HCT116 (cell line): ENCODE data around the gene ZFP2. TPM values are rescaled to one million over a fixed set of nuclear protein-coding genes. Genes with fewer than 3 reads are reported as not detected.

Experiments
- ATAC-seq: fragments of 200-7000 bp; cut with Tn5 transposase; 2 replicates; pipeline ENCODE4 v1.9.1; 2020; ENCODE audit warnings: mild to moderate bottlenecking, moderate library complexity
- BruUV-seq: library from RNA; stranded (reverse); fragments of 400-500 nt; replicated peaks from 2 replicates; lab custom pipeline; 2021; lab: Mats Ljungman, UMichigan
- CTCF ChIA-PET: fragments of 300-600 bp; sonication (Branson Sonifier 250); formaldehyde crosslinking; loops from one replicate; lab custom pipeline; 2021; ENCODE audit warnings: antibody characterized with exemption; lab: Charles Lee
- POLR2A ChIA-PET: fragments of 300-600, 350-600 bp; sonication (Branson Sonifier 250); formaldehyde crosslinking; loops from one replicate; lab custom pipeline; 2021; ENCODE audit warnings: antibody characterized with exemption; lab: Charles Lee
- RAD21 ChIA-PET, 2 experiments: fragments of 300-600 bp; sonication (Branson Sonifier 250); formaldehyde crosslinking; loops; one replicate each; lab custom pipeline; 2023; ENCODE audit warnings: low total read pairs in 2 of 2; ENCODE audit not compliant: uncharacterized antibody in 2 of 2, unreplicated experiment in 2 of 2, low non-redundant PET in 1 of 2; lab: Charles Lee
- DNase-seq: peaks from one replicate; pipeline ENCODE4 v3.0.0-alpha.2; 2010; ENCODE audit warnings: low read depth, low spot score
- H2AFZ ChIP-seq: fragments of 200-600 bp; shearing (Covaris generic), sonication (generic); 2 replicates; pipeline ENCODE4 v1.6.1; 2017; ENCODE audit warnings: low read depth, mixed run types, mixed read lengths, antibody characterized with exemption, low read length; ENCODE audit not compliant: poor library complexity, severe bottlenecking
- H3K27ac ChIP-seq: 2 replicates; pipeline ENCODE4 v1.5.1; 2012; ENCODE audit warnings: low read depth, low read length
- H3K27me3 ChIP-seq: fragments of 200-600 bp; sonication (generic); 2 replicates; pipeline ENCODE4 v1.6.1; 2016; ENCODE audit warnings: mixed run types, low read length, mixed read lengths; ENCODE audit not compliant: insufficient read depth
- H3K36me3 ChIP-seq, 2 experiments: fragments of 200-500 bp in 1 of 2; fragments of 200-600 bp in 1 of 2; sonication (Bioruptor generic) in 1 of 2; sonication (generic) in 1 of 2; 2 replicates each; pipeline versions ENCODE4 v1.5.1 to v1.6.1; 2014 to 2016; ENCODE audit warnings: low read length in 2 of 2, inconsistent platforms in 1 of 2, mixed read lengths in 1 of 2, mixed run types in 1 of 2; ENCODE audit not compliant: insufficient read depth in 2 of 2, control insufficient read depth in 1 of 2
- H3K4me1 ChIP-seq, 2 experiments: fragments of 200-600 bp in 1 of 2; sonication (generic) in 1 of 2; 2 replicates each; pipeline versions ENCODE4 v1.5.1 to v1.6.1; 2012 to 2017; ENCODE audit warnings: low read length in 2 of 2, inconsistent platforms in 1 of 2, mild to moderate bottlenecking in 1 of 2, mixed read lengths in 1 of 2, mixed run types in 1 of 2, moderate library complexity in 1 of 2; ENCODE audit not compliant: insufficient read depth in 2 of 2, control insufficient read depth in 1 of 2
- H3K4me2 ChIP-seq: fragments of 200-600 bp; sonication (generic); 2 replicates; pipeline ENCODE4 v1.6.1; 2017; ENCODE audit warnings: mixed run types, low read length, mixed read lengths
- H3K4me3 ChIP-seq, 2 experiments: fragments of 200-600 bp in 1 of 2; sonication (generic) in 1 of 2; replicated peaks in 1 of 2; 2 replicates each; pipeline ENCODE4 v1.5.1; 2011 to 2016; ENCODE audit warnings: low read length in 2 of 2, control low read depth in 1 of 2, low read depth in 1 of 2, mild to moderate bottlenecking in 1 of 2, mixed read lengths in 1 of 2, mixed run types in 1 of 2
- H3K79me2 ChIP-seq: fragments of 200-600 bp; sonication (generic); 2 replicates; pipeline ENCODE4 v1.6.1; 2017; ENCODE audit warnings: mild to moderate bottlenecking, mixed run types, low read length, moderate library complexity, mixed read lengths; ENCODE audit not compliant: insufficient read depth
- H3K9ac ChIP-seq: fragments of 200-600 bp; sonication (generic); 2 replicates; pipeline ENCODE4 v1.6.1; 2016; ENCODE audit warnings: low read length, mixed read lengths
- H3K9me2 ChIP-seq: fragments of 200-600 bp; sonication (generic), shearing (Covaris generic); 2 replicates; pipeline ENCODE4 v1.6.1; 2017; ENCODE audit warnings: mixed run types, mild to moderate bottlenecking, moderate library complexity; ENCODE audit not compliant: insufficient read depth
- H3K9me3 ChIP-seq, 2 experiments: fragments of 200-500 bp in 1 of 2; fragments of 200-600 bp in 1 of 2; sonication (Bioruptor generic) in 1 of 2; sonication (generic) in 1 of 2; 2 replicates each; pipeline ENCODE4 v1.6.1; 2014 to 2017; ENCODE audit warnings: low read length in 2 of 2, mixed read lengths in 2 of 2, inconsistent platforms in 1 of 2, low read depth in 1 of 2, mild to moderate bottlenecking in 1 of 2, mixed run types in 1 of 2, moderate library complexity in 1 of 2; ENCODE audit not compliant: control insufficient read depth in 1 of 2, insufficient read depth in 1 of 2
- H4K20me1 ChIP-seq: fragments of 200-600 bp; sonication (generic), shearing (Covaris generic); 2 replicates; pipeline ENCODE4 v1.6.1; 2017; ENCODE audit warnings: mixed run types, mild to moderate bottlenecking, moderate library complexity; ENCODE audit not compliant: insufficient read depth
- CBX3 ChIP-seq: IDR thresholded peaks from 2 replicates; pipeline ENCODE4 v1.6.1; 2012; ENCODE audit warnings: low read depth
- CEBPB ChIP-seq: IDR thresholded peaks from 2 replicates; pipeline ENCODE4 v1.6.1; 2012; ENCODE audit warnings: low read depth
- ELF1 ChIP-seq: IDR thresholded peaks from 2 replicates; pipeline ENCODE4 v1.6.1; 2012; ENCODE audit warnings: low read depth, borderline replicate concordance
- EZH2 ChIP-seq: fragments of 200-600 bp; sonication (generic); IDR thresholded peaks from 2 replicates; pipeline ENCODE4 v1.6.1; 2017; ENCODE audit warnings: antibody characterized with exemption, mixed run types
- EZH2phosphoT487 ChIP-seq: fragments of 200-600 bp; IDR thresholded peaks from 2 replicates; pipeline ENCODE4 v1.6.1; 2018; ENCODE audit warnings: antibody characterized with exemption, borderline replicate concordance
- FOSL1 ChIP-seq: IDR thresholded peaks from 2 replicates; pipeline ENCODE4 v1.6.1; 2012; ENCODE audit warnings: low read depth
- MAX ChIP-seq: IDR thresholded peaks from 2 replicates; pipeline ENCODE4 v1.6.1; 2012
- RAD21 ChIP-seq: IDR thresholded peaks from 2 replicates; pipeline ENCODE4 v1.6.1; 2012; ENCODE audit warnings: low read depth, mild to moderate bottlenecking
- SIN3A ChIP-seq: IDR thresholded peaks from 2 replicates; pipeline ENCODE4 v1.6.1; 2012; ENCODE audit warnings: low read depth
- SP1 ChIP-seq: IDR thresholded peaks from 2 replicates; pipeline ENCODE4 v1.6.1; 2012; ENCODE audit warnings: low read depth
- TCF7L2 ChIP-seq: IDR thresholded peaks from 2 replicates; pipeline ENCODE4 v1.7.0; 2011; ENCODE audit warnings: borderline replicate concordance, inconsistent platforms; ENCODE audit not compliant: insufficient read depth, insufficient read length; ENCODE audit errors: extremely low read depth
- YY1 ChIP-seq: IDR thresholded peaks from 2 replicates; pipeline ENCODE4 v1.6.1; 2011; ENCODE audit warnings: low read length, low read depth, moderate library complexity, mild to moderate bottlenecking; ENCODE audit not compliant: insufficient replicate concordance; ENCODE audit errors: extremely low read depth
- ZBTB33 ChIP-seq: IDR thresholded peaks from 2 replicates; pipeline ENCODE4 v1.6.1; 2011; ENCODE audit warnings: mild to moderate bottlenecking, low read length, moderate library complexity; ENCODE audit not compliant: insufficient replicate concordance; ENCODE audit errors: extremely low read depth
- ZFX ChIP-seq: fragments of 450-650 bp; IDR thresholded peaks from 2 replicates; pipeline ENCODE4 v1.6.1; 2017
- intact Hi-C: fragments of 100-400 bp; cut with micrococcal nuclease; formaldehyde crosslinking; loops from 2 replicates; pipeline ENCODE4 v1.10.0; 2022
- total RNA-seq: library from RNA; stranded (reverse); gene quantifications from one replicate; pipeline ENCODE4 v1.2.1, GENCODE V29; 2021; ENCODE audit not compliant: unreplicated experiment

ZFP2 gene
- total RNA-seq, 1 experiment from 2014 or later = 0.57 TPM

GRCh38 chr5:178872302-178872701 is 23.4 kb upstream of the ZFP2 start:
- CTCF ChIA-PET = no interaction called here

More at GRCh38 chr5:178872302-178872701, 23.4 kb upstream of the ZFP2 start:
- BruUV-seq = no TSS peak
- Histone ChIP-seq H3K4me2 (no peak overlapping the region), H3K4me1 (no peaks in the 10 kb centered on the region), H3K9me3 (peaks cover 4 to 29% of the 10 kb centered on the region in 2 experiments; a peak in 3 of 4 replicates), H3K36me3 (peaks cover 22 to 72% of the 10 kb centered on the region in 2 experiments), H3K27me3 (no peaks in the 10 kb centered on the region), H3K27ac (no peak overlapping the region), H3K4me3 (no peak overlapping the region), H3K9me2 (no peaks in the 10 kb centered on the region), H4K20me1 (no peaks in the 10 kb centered on the region), H3K9ac (no peak overlapping the region), H2AFZ (no peak overlapping the region), H3K79me2 (peaks cover 24% of the 10 kb centered on the region)
- ATAC-seq = no peak
- intact Hi-C loops = no loop called here
- ChIA-PET POLR2A (no interaction called here), RAD21 (no interaction called here)
- DNase-seq = no peak
- no peak for TF ChIP-seq ZFX
- TF ChIP-seq SIN3A = no peak
- TF ChIP-seq EZH2phosphoT487 = no peak
- TF ChIP-seq YY1 = no peak
- no peak for TF ChIP-seq CBX3
- TF ChIP-seq RAD21 = no peak
- no peak for TF ChIP-seq SP1
- TF ChIP-seq FOSL1 = no peak
- no peak for TF ChIP-seq CEBPB
- TF ChIP-seq MAX = no peak
- TF ChIP-seq ZBTB33 = no peak
- TF ChIP-seq EZH2 = no peak
- no peak for TF ChIP-seq TCF7L2
- TF ChIP-seq ELF1 = no peak
